GM18526 (cell line): ENCODE measurements around the gene TARBP2.

Experiments used
- POLR2A ChIP-seq: IDR thresholded peaks from 3 replicates; pipeline ENCODE4 v1.6.1; 2011; ENCODE audit not compliant: insufficient read length; ENCODE audit errors: extremely low read depth

The TARBP2 gene

GRCh38 chr12:53467082-53467481 lies 34.0 kb upstream of the TARBP2 start:
- TF ChIP-seq POLR2A: no peak

- no peak for TF ChIP-seq POLR2A
Measured at GRCh38 chr12:53467880-53468279, 33.2 kb upstream of the TARBP2 start.

- no peak for TF ChIP-seq POLR2A
Measured at GRCh38 chr12:53468282-53468681, 32.8 kb upstream of the TARBP2 start.

- TF ChIP-seq POLR2A: no peak
Measured at GRCh38 chr12:53472056-53472582, 29.0 kb upstream of the TARBP2 start.

GRCh38 chr12:53474077-53474476 lies 27.0 kb upstream of the TARBP2 start:
- TF ChIP-seq POLR2A: no peak

- no peak for TF ChIP-seq POLR2A
Measured at GRCh38 chr12:53474819-53475218, 26.3 kb upstream of the TARBP2 start.

GRCh38 chr12:53476769-53477209 lies 24.3 kb upstream of the TARBP2 start:
- no peak for TF ChIP-seq POLR2A

- no peak for TF ChIP-seq POLR2A
Measured at GRCh38 chr12:53478865-53479264, 22.2 kb upstream of the TARBP2 start.

- no peak for TF ChIP-seq POLR2A
Measured at GRCh38 chr12:53479331-53479730, 21.8 kb upstream of the TARBP2 start.

GRCh38 chr12:53480491-53481442 lies 20.3 kb upstream of the TARBP2 start:
- no peak for TF ChIP-seq POLR2A

- TF ChIP-seq POLR2A: no peak
Measured at GRCh38 chr12:53481939-53482586, 19.0 kb upstream of the TARBP2 start.

- no peak for TF ChIP-seq POLR2A
Measured at GRCh38 chr12:53482626-53483168, 18.4 kb upstream of the TARBP2 start.

GRCh38 chr12:53483225-53483978 lies 17.7 kb upstream of the TARBP2 start:
- peak; percentile 2 for TF ChIP-seq POLR2A

- no peak for TF ChIP-seq POLR2A
Measured at GRCh38 chr12:53483979-53484377, 17.1 kb upstream of the TARBP2 start.
